DND-41 (cell line): ENCODE results near the gene WDR83.

Experiments
- EZH2 ChIP-seq: IDR thresholded peaks from 3 replicates; pipeline ENCODE4 v1.6.1; 2012; ENCODE audit warnings: borderline replicate concordance, low read depth, mild to moderate bottlenecking, moderate library complexity, low read length, inconsistent platforms; ENCODE audit not compliant: severe bottlenecking
- TF ChIP-seq, protein P1 (sequence below): IDR thresholded peaks from 2 replicates; pipeline ENCODE4 v1.5.1; 2012; ENCODE audit warnings: borderline replicate concordance, low read length, moderate library complexity, mild to moderate bottlenecking; ENCODE audit not compliant: poor library complexity, severe bottlenecking; ENCODE audit errors: extremely low read depth

DNA sequence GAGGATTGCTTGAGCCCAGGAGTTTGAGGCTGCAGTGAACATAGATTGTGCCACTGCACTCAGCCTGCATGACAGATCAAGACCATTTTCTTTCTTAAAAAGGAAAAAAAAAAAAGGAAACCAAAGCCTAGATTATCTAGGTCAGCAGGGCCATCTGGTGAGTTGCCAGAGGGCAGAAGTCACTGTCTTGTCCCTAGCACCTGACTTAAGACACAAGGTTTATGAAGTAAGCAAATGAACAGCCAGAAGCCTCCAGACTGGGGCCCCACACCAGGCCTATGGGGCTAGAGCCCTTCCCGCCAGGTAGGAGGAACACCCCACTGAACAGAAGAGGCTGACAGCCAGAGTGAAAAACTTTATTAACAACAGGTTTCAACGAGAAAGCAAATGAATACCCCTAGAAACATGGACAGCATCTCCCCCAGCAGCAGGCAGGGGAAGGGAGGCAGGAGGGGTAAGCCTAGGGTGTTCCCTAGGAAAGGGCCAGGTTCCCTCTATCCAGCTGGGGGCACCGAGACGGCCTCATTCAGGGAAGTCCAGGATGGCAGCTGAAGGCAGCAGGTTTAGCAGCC is 1.2 kb downstream of the WDR83 start:
- TF ChIP-seq, protein P1, sequence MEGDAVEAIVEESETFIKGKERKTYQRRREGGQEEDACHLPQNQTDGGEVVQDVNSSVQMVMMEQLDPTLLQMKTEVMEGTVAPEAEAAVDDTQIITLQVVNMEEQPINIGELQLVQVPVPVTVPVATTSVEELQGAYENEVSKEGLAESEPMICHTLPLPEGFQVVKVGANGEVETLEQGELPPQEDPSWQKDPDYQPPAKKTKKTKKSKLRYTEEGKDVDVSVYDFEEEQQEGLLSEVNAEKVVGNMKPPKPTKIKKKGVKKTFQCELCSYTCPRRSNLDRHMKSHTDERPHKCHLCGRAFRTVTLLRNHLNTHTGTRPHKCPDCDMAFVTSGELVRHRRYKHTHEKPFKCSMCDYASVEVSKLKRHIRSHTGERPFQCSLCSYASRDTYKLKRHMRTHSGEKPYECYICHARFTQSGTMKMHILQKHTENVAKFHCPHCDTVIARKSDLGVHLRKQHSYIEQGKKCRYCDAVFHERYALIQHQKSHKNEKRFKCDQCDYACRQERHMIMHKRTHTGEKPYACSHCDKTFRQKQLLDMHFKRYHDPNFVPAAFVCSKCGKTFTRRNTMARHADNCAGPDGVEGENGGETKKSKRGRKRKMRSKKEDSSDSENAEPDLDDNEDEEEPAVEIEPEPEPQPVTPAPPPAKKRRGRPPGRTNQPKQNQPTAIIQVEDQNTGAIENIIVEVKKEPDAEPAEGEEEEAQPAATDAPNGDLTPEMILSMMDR: no peak
- no peak for TF ChIP-seq EZH2
